GM18526 (cell line): ENCODE results near the gene TXNDC8.

Experiments used
- POLR2A ChIP-seq: IDR thresholded peaks from 3 replicates; pipeline ENCODE4 v1.6.1; 2011; ENCODE audit not compliant: insufficient read length; ENCODE audit errors: extremely low read depth

The TXNDC8 gene

DNA sequence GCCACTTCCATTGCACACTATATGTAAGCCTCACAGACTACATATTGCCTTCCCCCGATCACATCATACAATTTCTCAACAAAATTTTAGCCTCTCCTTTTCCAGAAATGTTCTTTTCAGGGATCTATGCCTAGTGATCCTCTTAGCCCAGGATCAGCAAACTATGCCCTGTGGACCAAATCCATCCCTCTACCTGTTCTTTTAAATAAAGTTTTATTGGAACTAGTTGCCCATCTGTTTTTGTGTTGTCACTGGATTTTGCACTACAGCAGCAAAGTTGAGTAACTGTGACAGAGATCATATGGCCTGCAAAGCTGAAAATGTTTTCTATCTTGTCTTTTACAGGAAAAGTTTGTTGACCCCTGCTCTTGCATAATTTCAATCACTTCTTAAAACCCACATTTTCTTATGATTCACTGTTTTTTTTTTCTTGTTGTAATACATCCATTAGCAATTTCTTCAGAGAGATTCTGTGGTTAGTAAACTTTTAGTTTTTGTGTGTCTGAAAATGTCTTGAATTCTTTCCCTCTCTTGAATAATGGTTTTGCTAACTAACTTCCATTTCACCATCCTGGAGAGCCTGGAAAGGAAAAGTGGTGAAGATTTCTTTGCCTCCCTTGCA is 7.1 kb downstream of the TXNDC8 start:
- TF ChIP-seq POLR2A: no peak

DNA sequence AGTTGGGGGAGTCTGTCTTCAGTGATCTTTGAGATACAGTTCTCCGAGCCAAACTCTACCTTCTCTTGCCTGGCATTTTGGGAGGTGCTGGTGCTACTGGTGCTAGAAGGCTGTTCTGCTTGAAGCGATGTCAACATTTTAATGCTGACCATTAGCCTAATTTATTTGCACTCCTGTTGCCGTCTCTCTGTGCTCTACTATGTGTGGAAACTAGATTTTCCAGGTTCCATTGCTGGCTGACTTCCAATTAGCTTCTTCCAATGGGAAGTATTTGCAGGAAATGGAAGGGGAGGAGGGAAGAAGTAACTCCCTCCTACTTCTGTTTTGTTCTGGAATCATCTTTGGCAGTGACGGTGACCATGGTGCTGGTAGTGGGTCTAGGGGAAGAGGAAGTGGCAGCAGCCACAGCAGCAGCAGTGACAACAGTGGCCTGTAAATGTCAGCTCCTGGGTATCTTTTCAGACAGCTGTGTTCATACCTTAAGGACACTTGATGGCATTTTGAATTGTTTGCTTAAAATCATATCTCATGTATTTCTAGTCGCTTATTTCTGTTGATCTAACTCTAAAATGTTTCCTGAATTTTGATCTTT is 7.9 kb downstream of the TXNDC8 start:
- no peak for TF ChIP-seq POLR2A

- no peak for TF ChIP-seq POLR2A
Measured at GRCh38 chr9:110328763-110329162, 8.9 kb downstream of the TXNDC8 start.

GRCh38 chr9:110327716-110328115 is 9.9 kb downstream of the TXNDC8 start:
- no peak for TF ChIP-seq POLR2A

DNA sequence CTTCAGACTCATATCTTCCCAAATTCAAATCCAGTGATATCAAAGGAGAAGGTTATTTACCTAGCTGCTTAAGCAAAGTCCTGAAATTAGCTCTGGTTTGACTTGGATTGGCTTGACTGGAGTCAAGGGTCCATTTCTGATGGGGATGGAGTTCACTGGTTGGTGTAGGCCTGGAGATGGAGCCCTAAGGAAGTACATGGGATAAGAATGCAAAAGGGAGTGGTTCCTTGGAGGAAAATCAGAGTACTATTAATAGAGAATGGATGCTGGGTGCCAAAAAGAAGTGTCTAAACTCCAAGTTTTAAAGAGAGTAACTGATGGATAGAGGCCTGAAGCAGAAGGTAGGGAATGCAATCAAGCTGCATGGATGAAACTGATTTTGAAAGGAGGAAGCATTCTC is 13.8 kb downstream of the TXNDC8 start:
- no peak for TF ChIP-seq POLR2A

GRCh38 chr9:110320651-110321445 is 16.8 kb downstream of the TXNDC8 start:
- TF ChIP-seq POLR2A: no peak

GRCh38 chr9:110319781-110320492 is 17.7 kb downstream of the TXNDC8 start:
- no peak for TF ChIP-seq POLR2A

DNA sequence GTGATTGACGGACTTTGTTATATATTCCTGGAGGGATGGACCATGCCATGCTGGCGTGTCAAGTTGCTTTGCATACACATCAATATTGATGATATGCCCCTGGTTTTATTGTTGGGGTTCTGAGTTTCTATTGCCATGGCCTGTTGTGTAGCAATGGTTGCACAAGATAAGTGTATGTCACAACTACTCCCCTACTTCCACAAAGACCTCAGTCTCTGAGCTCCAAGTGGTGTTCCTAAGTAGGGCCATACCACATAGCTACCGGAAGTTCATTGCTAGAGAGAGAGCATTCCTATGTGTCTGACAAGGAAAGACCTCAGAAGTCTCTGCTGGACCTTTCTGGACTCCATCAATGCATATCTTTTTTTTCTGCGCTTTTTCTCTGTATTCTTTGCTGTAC is 19.8 kb downstream of the TXNDC8 start:
- no peak for TF ChIP-seq POLR2A

- TF ChIP-seq POLR2A: no peak
Measured at GRCh38 chr9:110316261-110317075, 21.2 kb downstream of the TXNDC8 start.

DNA sequence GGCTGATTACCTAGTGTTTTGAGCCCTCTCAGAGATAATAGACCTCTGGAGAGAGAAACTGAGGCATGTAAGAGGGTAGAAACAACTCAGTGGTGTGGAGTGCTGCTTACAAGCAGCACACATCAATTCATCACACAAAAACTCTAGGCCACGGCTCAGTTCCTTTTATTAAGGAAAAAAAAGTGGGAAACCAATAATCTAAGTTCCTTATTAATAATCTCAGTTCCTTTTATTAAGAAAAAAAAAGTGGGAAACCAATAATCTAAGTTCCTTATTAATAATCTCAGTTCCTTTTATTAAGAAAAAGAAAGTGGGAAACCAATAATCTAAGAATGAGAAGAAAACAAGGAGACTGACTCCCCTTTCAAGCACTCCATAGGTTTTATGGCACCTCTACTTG is 28.0 kb downstream of the TXNDC8 start:
- TF ChIP-seq POLR2A: no peak

DNA sequence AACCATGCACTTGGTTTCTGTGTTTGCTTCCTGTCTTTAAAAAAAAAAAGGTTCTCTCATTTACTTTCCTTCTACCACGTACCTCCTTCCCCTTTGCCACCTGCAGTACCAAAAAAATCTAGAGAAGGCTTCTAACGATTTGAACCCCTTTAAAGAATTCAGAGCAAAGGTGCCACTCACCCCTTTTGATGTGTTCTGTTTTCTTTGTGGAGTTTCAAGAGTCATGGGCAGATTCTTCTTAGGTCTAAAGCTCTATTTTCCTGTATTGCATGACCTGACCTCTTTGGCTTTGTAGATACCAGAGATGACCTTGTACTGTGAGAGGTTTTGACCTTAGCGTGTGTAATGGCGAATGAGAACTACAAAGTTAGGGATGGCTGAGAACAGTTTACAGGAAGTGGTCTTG is 29.0 kb downstream of the TXNDC8 start:
- no peak for TF ChIP-seq POLR2A

DNA sequence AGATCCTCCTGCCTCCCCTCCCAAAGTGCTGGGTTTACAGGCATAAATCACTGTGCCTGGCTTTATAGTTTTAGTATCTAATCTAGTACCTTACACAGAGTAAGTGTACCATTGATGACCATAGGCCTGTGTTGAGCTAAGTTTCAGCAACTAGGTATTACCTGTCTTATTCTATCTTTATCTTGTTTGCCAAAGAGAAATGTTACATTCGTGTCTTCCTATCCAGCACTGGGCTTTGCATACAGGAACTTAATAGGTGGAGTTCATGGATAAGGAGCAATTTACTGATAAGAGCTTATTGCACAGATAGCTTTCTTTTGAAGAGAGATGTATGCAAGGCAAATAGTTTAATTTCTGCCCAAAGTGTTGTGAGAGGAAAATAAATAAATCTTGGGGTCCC is 30.5 kb downstream of the TXNDC8 start:
- TF ChIP-seq POLR2A: no peak

DNA sequence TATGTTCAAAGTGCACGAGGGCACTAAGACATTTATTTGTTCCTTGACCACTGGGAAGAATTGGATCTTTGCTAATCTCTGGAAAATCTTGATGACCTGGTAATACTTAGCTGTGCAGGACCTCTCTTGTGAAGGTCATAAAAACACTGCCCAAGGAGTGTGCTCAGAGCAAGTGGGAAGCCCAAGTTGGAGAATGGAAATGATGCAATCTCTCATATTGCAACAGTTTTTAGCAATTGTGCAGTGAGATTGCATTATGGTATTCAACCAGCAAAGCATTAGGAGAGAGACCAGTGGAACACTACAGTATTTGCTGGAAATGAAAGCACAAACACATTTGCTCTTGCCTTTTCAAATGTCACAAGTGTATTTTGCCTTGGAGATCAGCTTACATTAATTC is 34.5 kb downstream of the TXNDC8 start:
- TF ChIP-seq POLR2A: no peak

- TF ChIP-seq POLR2A: no peak
Measured at GRCh38 chr9:110298043-110298605, 39.5 kb downstream of the TXNDC8 start.

GRCh38 chr9:110293248-110293647 is 44.4 kb downstream of the TXNDC8 start:
- no peak for TF ChIP-seq POLR2A
